ENCODE measurements around the gene ADAMTS2.

Gene ADAMTS2

DNA sequence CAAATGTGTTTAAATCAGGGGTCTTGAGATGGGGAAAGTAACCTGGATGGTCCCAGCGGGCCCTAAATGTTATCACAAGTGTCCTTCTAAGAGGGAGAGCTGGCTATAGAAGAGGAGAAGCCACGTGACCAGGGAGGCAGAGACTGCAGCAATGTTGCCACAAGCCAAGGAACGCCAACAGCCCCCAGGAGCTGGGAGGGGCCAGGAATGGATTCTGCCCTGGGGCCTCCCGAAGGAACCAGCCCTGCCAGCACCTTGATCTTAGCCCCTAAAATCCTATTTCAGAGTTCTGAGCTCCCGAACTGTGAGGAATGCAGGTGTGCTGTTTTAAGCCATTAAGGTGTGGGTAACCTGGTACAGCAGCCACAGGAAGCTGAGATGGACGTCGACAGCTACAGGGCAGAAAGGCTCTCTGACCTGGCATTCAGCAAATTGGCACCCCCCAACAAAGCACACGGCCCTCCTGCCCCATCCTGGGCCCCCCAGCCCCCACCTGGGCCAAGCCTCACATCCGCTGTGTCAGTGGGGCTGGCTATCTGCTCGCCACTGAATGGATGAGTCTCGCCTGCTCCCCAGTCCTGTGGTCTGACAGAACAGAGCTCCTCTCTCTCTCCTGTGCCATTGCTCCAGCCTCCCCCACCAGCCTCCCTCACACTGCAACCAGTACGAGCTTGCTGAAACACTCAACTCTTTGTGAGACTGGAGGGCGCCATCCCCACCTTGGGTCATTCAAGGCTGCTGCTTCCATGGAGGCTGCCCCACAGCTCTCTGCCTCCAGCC lies 78.8 kb downstream of the ADAMTS2 start:
- DNase-seq (ENCODE audit: low spot score): no peak

DNA sequence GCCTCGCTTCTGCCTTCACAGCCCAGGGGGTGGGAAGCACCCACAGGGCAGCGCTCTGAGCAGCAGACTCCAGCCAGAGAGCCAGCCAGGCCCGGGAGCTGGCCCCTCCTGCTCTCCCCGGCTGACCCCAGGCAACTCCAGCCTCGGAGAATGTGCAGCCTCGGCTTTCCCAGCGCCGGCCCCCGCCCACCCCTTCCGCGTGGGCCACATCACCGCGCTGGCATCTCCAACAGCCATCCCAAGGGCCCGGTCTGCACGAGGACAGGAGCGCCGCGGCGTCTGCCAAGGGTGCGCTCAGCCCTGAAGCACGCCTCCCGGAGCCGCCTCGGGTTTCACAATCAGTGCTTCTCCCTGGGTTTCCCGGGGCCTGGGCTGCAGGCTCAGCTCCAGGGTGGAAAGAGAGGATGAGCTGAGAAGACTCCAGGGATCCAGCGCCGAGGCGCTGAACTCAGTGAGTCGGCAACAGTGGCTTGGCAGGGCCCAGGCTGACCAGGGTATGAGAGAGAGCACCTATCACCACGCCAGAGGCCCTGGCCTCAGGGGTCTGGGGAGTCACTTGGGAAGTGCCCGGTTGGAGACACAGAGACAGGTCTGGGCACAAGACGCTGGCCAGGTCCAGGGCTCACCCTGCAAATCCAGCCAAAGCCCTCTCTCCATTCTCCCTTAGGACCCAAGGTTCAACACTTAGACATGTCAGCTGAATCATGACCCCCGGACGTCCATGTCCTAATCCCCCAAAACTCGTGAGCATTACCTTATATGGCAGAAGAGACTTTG lies 79.6 kb downstream of the ADAMTS2 start:
- no peak for DNase-seq (ENCODE audit: low spot score)

DNA sequence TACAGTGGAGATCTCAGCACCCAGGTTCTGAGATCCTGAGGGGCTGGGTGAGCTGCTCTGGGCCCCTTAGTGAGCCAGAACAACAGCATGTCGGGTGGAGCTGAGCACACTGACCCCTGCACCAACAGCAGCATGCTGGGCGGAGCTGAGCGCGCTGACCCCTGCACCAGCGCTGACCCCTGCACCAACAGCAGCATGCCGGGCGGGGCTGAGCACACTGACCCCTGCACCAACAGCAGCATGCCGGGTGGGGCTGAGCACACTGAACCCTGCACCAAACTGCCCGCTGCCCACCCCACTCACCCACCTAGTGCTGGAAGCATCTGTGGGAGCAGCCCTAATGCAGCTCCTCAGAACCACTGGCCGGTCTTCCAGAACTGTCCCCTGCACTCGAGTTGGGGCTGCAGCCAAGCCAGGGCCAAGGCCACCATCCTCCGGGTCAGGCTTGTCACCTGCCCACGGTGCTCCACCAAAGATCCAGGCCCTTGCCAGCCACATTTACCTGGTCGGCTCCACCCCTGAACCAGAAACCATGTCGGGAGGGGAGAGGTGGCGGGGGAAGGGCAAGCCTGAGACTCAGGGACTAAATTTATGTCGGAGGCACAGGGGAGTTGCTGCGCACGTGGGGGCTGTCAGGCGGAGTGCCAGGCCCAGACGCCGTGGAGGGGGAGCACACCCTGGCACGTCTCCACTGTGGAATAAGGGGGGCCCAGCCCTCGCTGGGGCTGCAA lies 80.3 kb downstream of the ADAMTS2 start:
- DNase-seq (ENCODE audit: low spot score): no peak

DNA sequence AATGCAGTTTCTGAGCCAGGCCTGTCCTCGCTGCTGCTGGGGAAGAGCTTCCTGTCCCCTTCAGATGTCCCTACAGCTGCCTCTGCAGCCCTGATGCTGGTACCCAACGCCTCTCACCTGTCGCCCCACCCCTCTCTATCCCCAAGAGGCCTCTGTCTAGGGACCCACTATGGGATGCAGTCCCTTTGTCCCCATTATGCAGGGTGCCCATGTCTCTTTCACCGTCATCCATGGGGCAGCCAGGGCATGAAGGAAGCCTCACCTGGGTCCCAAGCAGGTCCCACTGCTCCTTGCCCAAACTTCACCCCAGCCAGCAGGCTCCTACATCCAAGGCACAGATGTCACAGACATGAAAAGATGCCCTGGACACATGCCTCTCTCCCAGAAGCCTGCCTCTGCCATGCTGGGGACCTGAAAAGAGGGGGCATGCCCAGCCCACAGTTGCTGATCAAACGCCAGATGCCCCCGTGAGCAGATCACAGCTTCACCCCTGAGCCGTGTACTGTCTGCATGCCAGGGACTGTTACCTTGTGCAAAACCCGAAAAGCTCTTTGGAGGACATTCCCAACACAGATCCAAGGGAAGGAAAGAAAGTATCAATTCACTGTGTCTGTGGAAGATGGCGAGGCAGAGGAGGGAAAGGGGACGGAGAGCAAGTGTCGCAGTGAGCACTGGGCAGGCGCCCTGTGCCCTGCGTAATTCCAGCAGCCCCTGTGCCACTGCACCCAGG lies 81.0 kb downstream of the ADAMTS2 start:
- no peak for DNase-seq (ENCODE audit: low spot score)

DNA sequence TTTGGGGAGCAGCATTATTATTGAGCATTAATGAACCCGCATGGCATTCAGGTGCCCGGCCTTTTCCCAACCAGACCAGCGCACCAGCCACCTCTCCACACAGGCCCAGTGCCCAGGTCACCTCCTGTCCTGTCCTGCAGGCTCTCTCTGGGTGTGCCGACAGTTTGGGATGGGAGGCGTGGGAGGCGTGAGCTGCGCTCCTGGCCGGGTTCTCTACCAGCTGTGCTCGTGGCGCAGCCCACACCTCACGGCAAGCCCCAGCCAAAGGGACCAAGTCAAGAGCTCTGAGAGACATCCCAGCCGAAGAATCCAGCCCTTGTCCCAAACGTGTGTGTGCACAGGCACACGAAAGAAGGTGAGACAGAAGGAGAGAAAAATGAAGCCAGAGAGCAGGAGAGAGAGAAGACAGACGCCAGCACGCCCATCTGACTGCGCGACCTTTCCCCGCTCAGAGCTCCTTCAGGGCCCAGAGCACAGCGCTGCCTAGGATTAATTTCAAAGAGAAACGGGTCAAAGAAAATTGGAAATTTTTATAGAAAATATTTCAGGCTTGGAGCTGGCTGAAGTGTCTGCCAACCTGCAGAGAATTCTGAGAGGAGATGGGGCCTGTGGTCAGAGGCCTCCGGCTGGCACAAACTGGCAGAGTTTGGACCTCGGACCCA lies 81.7 kb downstream of the ADAMTS2 start:
- DNase-seq (ENCODE audit: low spot score): no peak

DNA sequence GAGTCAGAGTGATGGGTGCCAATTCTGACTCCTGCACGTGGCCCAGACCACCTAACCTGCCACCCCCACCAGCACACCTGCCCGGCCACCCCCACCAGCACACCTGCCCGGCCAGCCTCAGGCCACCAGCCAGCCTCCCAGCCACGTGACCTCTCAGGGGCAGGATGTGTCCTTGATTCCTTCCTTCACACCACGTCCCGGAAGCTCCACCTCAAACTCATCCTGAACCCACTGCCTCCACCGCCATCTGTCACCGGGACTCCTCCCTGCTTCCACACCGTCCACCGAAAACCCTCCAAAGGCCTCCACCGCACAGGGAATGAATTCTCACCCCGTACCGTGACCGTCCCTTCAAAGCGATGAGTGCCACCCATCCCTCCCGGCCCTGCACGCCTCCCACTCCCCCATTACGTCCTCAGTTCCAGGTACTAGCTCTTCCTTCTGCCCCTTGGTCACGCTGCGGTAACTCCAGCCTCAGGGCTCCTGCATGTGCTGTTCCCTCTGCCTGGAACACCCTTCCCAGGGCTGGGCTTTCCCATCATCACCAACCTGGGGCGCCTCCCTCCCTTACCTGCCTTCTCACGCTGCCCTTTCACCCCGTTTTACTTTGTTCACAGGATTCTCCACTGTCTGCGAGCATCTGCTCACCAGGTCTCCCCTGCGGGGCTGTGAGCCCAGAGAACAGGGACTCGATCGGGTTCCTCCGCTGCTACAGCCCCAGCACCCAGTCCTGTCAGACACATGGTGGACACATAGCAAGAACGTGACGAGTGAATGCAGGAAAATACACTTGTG lies 82.9 kb downstream of the ADAMTS2 start:
- DNase-seq (ENCODE audit: low spot score): no peak

DNA sequence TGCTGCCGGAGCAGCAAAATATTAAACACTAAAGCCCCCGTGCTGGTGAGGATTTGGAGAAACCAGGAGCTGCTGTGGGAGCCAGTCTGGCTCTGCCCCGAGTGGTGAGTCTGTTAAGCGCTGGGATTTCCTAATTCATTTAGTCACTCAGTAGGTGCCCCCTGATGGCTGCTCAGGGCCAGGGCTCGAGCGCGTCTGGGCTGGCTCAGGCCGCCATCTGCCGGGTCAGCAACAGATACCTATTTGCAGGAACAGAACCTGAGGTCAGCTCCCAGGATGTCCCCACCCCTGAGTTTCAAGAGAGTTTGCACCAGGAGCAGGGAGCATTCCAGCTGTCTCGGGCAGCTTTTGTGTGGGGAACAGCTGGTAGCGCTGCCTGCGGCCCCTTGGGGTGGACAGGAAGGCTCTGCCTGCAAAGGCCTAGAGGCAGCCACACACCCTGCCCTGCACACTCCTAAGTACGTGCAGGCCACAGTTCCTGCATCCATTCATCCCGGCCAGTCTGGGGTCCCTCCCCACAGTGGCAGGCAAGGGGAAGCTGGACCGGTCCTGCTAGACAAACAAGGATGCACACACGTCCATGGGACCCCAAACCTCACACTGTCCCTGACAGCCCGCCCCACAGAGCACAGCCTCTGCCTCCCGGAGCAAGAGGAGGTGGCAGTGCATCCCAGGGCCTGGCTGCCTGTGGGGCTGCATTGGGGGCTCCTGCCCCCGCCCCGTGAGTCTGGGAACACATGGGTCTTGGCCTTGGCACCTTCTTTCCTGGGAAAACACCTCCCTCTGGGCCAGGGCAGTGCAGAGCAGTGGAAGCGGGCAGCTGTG lies 83.7 kb downstream of the ADAMTS2 start:
- DNase-seq (ENCODE audit: low spot score): peak; percentile 50

DNA sequence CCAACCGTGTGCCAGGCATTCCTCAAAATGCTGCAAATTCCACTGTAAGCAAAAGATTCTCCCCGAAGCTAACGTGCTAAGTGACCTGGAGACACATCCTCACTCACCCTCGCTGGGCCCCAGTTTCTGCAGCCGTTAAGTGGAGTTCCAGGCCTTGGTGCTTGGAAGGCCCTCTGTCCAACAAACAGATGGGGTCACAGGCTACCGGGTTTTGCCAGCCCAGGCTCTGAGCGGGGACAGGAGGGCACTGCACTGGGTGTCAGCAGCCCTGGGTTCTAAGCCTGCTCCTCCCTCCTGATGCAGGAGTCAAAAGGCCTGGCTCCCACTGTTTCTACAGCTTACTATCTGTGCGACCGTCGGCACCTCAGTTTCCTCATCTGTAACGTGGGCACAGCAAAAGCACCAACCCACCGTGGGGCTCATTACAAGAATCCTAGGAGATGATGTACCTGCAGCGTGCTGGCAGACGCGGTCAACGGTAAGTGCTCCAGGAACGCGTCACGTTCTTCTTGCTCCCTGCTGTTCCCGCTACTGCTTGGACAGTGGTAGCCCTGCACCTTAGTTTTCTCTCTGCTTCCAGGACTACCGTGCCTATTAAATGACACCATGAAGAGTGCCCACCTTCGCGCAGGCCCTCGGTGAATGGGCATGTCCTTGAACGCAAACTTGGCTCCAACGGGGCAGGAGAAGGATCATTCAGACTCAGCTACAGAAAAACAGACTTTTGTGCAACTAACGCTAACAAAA lies 84.8 kb downstream of the ADAMTS2 start:
- no peak for DNase-seq (ENCODE audit: low spot score)

DNA sequence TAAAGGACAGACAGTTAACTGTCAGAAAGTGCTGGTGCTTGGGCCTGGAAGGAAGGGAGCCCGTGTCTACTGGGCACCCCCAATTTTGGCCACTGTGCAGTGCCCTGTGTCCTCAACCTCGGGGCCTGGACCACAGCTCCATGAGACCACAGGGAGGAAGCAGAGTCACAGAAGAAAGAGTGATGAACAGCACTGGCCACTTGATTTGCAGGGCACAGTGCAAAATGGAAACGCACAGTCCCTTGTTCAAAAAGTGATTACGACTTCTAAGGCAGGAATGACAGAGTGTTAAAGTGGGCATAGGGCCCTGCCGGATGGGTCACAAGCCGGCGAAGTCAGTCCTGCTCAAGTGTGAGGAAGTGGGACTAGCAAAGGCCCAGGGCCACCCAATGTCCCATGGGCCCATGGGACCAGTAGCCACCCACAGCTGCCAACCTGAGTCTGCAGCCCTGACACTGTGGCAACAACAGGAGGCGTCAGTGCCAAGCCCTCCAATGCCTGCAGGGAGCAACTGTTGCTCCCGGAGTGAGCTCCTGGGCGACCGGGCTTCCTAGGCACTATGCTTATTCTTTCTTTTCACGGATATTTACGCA lies 85.4 kb downstream of the ADAMTS2 start:
- DNase-seq (ENCODE audit: low spot score): no peak

DNA sequence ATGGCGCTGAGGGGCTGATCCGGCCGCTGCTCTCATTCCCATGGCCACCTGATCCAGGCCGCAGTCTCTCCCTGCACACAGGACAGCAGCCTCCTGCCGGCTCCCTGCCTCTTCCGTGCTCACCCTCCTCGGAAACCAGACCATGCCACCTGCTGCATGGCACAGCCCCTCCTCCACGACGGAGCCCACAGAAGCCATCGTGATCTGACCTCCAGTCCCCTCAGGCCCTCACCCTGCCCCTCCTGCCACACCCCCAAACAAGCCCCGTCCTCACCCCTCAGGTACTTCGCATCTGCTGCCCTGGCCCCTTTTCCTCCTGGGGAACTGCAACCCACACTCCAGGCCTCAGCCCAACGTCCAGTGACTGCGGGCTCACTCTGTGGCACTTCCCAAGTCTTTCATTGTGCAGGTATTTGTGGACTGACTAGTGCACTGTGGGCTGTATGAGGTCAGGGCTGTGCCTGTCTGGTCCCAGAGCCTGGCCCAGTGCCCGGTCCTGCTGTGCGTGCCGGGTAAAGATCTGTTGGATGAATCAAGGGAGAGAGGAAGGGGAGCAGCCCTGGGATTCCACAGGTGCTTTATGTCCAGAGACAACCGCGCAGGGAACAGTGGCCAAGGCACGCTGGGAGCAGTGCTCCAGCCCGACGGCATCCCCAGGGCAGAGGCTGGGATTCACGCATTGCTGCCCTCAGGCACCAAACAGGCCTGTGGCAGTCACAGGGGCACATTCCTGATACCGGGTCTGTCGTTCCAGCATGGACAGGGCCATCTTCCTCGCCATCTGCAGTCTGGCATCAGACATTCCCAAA lies 86.1 kb downstream of the ADAMTS2 start:
- DNase-seq (ENCODE audit: low spot score): no peak

DNA sequence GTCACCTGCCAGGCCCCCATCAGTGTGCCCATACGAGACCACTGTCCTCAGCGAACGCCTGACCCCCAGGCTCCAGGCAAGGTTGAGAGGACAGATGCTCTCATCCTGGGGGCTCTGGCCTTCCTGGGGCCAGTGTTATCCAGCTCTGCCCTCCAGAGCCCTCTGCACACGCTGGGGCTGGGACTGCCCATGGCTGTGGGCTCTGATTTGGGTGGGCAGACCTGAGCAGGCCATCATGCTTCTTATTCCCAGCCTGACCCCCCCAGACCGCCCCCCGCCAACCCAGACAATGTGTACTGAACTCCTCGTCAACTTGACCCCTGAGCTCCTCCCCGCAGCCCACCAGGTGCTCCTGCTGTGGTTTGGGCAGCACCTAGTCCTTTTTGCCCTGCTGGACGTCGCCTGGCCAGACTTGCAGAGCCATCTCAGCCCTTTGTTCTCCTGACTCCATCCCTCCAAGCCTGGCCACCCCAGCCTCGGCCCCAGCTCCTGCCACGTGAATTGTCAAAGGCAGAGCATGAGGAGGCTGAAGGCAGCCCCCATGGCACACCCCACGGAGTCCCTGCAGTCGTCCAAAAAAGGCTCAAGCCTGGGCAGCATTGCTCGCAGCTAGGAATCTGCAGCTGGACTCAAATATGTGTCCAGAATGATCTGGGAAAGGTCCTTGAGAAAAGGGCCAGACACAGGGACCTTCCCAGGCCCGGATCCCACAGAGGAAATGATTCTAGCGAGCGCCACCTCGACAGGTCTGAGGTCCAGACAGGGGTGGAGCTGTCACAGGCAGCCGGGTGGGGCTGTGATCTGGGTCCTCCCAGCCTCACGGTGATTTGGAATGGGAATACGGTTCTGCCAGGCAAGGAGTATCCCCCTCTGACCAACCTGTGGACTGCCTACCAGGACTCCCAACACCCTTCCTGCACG lies 87.0 kb downstream of the ADAMTS2 start:
- DNase-seq (ENCODE audit: low spot score): no peak

DNA sequence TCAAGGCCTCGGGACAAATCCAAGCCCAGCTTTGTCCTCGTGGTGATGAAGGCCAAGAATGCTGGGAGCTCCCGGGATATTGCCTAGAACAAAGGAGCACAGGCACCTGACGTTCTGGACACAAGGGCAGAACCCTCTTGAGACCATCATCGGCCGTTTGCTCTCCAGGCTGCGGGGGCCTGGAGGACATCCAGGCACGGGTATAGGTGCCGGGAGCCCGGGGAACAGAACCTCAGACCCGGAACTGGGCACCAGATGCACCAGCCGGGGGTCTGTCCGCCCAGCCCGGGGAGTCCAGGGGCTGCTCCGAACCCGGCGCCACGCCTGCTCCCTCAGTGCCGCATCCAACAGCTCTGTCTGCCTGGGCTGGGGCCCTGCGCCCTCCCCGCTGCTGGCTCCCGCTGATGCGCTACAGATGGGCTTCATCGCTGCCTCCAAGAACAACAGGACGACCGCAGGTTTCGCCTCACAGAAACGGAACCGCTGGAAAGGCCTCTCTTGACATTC lies 88.0 kb downstream of the ADAMTS2 start:
- DNase-seq (ENCODE audit: low spot score): no peak

DNA sequence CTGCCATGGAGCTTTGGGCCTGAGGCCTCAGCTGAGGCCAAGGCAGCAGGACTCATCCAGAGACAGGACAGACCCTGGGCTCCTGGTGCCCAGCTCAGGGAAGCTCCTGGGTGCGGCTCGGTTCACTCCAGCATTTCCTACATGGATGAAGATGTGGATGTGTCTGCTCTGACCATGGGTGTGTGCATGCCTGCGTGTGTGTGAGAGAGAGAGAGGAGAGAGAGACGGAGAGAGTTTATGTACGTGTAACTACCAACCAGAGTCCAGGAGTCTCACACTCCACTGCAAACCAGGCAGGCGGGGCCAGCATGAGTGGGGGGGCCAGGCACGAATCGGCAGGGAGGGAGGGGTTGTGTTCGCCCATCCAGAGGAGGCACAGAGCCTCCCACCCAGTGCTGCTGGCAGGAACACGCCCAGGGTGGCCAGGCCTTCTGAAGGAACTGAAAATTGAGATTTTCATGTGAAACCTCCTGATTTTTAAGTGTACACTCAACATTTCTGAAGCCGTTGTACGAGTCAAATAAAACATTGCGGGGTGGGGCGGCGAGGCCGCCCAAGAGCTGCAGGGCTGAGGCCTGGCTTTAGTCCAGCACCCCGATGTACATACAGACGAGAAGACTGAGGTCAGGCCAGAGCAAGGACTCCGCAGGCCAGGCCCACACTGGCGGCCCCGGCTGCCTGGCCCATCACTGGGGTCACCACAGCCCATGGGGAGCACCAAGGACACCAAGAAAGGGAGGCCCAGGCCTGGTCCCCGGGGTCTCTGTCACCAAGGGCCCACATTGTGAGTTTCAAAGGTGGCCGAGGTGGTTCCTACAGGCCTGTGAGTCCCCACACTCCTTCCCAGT lies 88.7 kb downstream of the ADAMTS2 start:
- no peak for DNase-seq (ENCODE audit: low spot score)

DNA sequence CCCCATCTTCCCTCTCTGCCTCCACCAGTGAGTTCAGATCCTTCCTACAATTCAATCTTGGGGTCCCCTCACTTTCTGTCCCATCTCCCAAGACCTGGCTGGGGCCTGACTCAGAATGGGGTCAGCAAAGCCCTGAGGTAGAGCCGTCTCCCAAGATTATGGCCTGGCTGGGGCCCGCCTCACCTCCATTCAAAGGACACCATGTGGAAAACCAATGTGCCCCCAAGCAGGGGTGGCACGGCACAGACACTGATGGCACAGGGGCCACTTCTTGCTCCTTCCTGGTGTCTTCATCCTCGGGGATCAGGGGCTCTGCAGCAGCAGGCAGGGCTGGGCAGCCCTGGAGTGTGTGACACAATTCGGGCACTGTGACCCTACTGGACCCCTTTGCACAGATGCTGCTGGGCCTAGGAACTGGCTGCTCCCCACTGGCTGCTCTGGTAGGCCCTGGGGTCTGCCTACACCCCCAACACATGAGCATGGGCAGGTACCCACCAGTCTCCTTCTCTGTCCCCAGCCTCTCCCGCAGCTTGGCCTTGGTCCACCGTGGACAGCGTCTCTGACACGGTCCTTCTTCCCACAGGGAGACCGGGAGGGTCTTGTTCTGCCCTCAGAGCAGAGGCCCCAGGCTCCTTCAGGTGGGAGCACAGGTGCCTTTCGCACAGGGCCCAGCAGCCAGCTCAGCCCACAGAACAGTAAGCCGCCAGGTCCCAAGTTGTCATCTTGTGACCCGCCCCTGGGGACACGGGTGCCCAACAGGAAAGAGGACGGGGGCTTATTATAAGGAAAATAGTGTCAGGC lies 89.5 kb downstream of the ADAMTS2 start:
- no peak for DNase-seq (ENCODE audit: low spot score)
